Left renal cortex interstitium (tissue), 4 donors: ENCODE measurements around the gene ORC5. TPM values are rescaled to one million over a fixed set of nuclear protein-coding genes. Genes with fewer than 3 reads are reported as not detected.
A peak's percentile ranks its signal among the peaks of the same experiment; 100 is the strongest.
"Not testable (repeated sequence)": the region's sequence is repeated elsewhere in the genome, so short reads cannot be mapped to it uniquely, and the experiment has no call there.

Source experiments
- DNase-seq, 4 donors: peaks; one replicate each; pipeline ENCODE4 v3.0.0-alpha.2; 2013; ENCODE audit warnings: low read depth in 4 of 4, low spot score in 2 of 4, missing footprints in 1 of 4
- polyA plus RNA-seq, 4 donors: library from polyadenylated mRNA; unstranded; fragments of 120-200 nt; gene quantifications; one replicate each; pipeline ENCODE4 v1.2.1, GENCODE V29; 2013; ENCODE audit not compliant: insufficient read length in 4 of 4

ORC5 gene
- polyA plus RNA-seq, 4 donors: 24.1 to 28.4 (median 25.6) TPM

DNA sequence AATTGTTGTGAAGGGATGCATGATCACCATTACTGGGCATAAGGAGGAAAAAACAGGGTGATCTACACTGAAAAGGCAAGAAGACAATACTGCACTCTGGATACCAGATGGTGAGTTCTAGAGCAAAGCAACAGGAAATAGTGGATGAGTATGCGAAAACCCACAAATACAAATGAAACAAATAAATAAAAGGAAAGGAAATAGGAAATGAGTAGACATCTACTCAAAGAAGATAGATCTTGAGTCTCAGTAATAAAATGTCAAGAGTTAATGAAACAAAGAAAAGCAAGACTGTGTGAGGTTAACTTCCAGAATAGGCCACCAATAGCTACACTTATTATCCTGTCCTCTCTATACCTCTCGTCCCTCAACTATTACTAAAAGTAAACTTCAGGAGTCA, 11.7 kb downstream of the ORC5 start:
- DNase-seq: no peak

- DNase-seq: no peak
These were observed 15.4 kb downstream of the ORC5 start for GRCh38 chr7:104192434-104192833.

DNA sequence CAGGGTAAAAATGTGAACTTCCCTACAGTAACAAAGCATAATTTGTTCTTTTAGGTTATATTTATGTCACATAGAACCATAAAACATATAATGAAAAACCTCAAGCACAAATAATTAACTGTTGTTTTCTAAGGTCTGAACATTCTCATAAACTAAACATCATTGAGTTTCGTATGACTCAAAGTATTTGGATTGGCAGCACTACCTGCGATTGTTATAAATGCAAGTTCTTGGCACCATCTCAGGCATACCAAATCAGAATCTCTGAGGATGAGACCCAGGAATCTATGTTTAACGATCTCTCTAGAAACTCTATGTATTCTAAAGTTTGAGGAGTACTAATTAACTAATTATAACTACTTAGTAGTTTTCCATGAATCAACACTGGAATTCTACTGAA, 22.5 kb downstream of the ORC5 start:
- no peak for DNase-seq

DNA sequence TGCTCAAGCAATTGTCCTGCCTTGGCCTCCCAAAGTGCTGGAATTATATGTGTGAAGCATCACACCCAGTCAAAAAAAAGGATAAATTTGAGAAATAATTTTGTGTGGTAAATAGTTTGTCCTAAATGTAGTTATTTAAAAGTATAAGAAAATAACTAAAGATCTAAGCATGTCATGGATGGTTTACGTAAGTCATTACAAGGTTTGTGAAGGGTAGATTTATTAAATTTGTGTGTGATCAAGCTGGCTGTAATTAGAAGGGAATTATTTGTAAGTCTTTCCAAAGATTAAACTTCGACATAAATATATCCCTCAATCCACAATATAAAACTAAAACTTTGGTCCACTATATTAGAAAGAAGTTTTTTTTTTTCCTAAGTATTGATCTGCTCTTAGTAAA, 28.6 kb downstream of the ORC5 start:
- DNase-seq: no peak

- DNase-seq: not testable (repeated sequence)
These were observed 30.2 kb downstream of the ORC5 start for GRCh38 chr7:104177565-104178083.

GRCh38 chr7:104176332-104176731, 31.5 kb downstream of the ORC5 start:
- no peak for DNase-seq

DNA sequence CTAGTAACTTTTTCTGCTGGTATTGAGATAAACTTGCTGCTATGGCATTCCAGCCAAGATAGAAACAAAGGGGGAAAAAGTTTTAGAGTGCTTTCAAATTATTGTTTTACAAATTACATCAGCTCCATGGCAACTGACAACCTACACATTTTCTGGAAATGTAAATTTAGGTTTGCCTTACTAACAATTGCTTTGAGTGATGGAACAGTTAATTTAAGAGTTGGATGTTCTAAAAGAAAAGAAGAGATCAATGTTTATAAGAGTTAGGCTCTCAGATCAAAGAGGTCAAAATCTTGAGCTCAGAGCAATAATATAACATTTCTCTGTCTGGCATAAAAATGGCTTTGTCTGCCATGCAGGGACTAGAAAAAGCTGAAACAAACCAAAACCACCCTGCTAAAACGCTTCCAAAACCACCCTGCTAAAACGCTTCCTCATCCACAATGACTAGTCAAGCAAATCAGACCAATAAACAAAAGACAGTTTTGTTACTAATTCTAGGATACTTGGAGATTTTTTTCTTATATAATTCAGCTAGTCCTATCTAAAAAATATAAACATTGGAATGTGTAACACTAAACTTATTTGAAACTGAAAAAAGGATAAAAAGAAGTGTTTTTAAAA, 32.3 kb downstream of the ORC5 start:
- DNase-seq: no peak

DNA sequence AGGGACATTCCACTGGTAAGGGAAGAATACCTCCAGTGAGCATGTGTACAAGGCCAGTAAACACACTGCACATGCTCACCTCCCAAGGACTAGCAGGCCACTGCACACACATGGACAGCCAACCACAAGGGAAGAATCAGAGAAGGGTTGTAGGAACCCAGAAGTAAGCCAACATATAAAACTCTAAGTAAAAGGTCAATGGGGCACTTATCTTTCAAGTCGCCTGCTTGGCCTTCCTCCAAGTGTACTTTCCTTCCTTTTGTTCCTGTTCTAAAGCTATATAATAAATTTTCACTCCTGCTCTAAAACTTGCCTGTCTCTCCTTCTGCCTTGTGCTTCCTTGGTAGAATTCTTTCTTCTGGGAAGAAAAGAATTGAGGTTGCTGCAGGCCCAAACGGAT, 33.0 kb downstream of the ORC5 start:
- no peak for DNase-seq

- no peak for DNase-seq
These were observed 45.7 kb downstream of the ORC5 start for GRCh38 chr7:104162081-104162480.

DNA sequence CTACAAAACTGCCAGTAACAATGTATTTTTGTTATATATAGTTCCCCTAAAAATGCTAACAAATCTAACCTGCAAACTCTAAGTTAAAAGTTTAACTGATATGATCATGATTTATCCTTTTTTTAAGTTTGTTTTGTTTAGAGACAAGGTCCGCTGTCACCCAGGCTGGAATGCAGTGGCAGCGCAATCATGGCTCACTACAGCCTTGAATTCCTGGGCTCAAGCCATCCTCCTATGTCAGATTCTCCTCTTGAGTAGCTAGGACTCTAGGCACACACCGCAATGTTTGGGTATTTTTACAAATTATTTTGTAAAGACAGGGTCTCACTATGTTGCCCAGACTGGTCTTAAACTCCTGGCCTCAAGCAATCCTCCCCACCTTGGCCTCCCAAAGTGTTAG, 46.6 kb downstream of the ORC5 start:
- no peak for DNase-seq

DNA sequence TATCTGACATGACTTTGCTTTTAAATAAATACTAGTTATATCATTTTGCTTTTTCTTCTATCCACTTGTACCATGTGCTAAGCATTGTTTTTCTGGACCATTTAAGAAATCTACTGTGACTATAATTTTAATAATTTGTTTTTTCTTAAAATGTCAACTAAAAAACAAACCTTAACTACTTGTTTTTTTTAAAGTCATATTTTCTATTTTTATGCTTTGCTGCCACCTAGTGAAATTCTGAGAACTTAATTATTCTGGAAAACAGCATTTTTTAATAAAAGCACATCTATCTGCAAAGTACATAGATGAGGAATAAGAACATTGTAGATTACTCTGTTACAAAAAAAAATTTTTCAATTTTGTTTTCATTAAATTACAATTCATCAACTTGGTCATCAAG, 47.4 kb downstream of the ORC5 start:
- peak in 1 of 4 donors; percentile 10 for DNase-seq

DNA sequence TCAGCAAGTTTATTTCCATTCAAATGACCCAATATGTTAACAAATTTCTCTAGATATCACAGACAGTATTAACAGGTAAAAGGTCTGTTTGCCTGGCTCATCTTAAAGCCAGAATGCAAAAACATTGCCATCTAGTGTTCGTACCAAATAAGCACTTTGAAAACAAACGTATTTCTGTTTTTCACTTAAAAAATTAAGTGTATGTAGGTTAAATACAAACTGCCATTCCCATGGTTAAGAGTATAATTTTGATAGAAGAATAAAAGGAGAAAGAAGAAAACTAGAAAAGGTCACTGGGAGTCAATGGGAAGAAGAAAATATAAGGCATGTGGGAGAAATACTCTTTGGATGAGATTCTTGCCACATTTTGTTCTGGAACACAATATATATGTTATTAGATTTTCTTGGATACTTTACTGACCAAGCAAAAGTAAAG, 51.0 kb downstream of the ORC5 start:
- peak in 1 of 4 donors; percentile 8 for DNase-seq

GRCh38 chr7:104153287-104153686, 54.5 kb downstream of the ORC5 start:
- no peak for DNase-seq

DNA sequence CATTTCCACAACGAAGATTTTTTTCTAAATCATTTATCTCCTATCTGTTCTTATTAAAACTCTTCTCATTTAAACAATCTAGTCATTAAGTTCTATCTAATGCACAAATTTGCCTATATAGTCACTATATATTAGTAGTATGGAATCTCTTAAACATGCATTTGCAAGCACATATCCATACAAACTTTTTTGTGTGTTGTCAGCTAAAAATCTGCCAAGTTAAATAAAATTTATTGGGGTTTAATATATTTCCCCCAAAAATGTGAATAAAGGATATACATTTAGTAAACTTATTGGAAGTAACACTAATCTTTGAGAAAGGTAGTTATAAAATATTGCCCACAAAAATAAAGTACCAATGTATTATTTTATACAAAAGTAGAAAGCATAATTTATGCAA, 55.3 kb downstream of the ORC5 start:
- DNase-seq: no peak

DNA sequence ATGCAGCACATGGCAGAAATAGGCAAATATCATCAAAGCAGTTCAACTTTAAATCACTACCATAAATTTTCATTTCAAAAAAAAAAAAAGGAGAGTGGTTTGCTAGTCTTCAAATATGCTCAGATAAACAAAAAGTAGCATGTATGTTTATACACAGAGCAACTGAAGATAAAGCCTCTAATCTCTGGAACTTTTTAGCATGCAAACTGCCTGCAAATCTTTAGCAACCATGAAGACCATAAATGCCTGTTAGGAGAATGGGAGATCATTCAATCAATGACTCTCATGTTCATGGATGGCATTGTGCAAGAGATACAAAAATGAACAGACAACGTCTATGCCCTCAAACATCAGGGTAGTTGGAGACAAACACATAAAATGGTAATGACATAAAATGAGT, 57.3 kb downstream of the ORC5 start:
- DNase-seq: no peak

DNA sequence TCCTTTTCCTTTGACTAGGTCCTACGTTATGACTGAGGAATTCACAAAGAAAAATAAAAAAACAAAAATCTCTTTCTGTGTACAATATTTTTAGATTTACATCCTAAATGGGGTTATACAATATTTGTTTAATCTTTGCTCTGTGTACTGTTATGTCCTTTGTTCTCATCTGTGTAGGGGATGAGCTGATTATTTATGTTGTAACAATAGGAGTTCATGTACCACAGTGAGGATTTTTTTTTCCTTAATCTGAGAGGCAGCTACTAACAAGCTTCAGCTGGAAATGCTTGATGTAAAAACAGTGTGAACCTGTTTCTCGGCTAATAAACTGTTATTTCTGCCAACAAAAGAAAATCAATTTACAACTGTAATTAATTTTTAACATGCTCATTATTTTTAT, 58.0 kb downstream of the ORC5 start:
- no peak for DNase-seq

GRCh38 chr7:104142147-104142546, 65.7 kb downstream of the ORC5 start:
- no peak for DNase-seq

- DNase-seq: no peak
These were observed 69.8 kb downstream of the ORC5 start for GRCh38 chr7:104137971-104138370.

GRCh38 chr7:104137511-104137910, 70.3 kb downstream of the ORC5 start:
- DNase-seq: no peak

GRCh38 chr7:104136981-104137380, 70.8 kb downstream of the ORC5 start:
- no peak for DNase-seq

DNA sequence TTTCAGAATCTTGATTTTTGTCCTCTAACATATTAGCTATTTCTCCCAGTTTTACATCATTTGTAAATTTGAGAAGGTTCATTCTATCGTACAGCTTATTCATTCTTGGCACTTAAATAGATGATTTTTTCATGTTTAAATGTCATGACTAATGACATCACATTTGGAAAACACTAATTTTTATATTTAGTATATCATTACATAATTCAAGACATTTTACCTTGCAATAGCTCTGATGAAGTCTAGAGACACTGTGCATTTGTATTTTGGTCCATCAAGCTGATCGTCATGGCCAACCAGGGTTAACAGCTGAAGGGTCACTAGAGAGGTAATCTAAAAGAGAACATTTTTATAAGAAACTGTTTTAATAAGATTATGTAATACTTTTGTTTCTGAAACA, 71.3 kb downstream of the ORC5 start:
- no peak for DNase-seq

- DNase-seq: no peak
These were observed 71.9 kb downstream of the ORC5 start for GRCh38 chr7:104135760-104136558.
